Osteoblast (primary cell): ENCODE data around the gene OAF. TPM values are rescaled to one million over a fixed set of nuclear protein-coding genes. Genes with fewer than 3 reads are reported as not detected.

ENCODE experiments used
- DNase-seq: peaks from one replicate; pipeline ENCODE4 v3.0.0; 2011; ENCODE audit warnings: low spot score, mixed read lengths; ENCODE audit not compliant: insufficient read length; ENCODE audit errors: missing footprints
- H2AFZ ChIP-seq: 2 replicates; pipeline ENCODE4 v1.6.0; 2011; ENCODE audit warnings: mild to moderate bottlenecking, low read length
- H3K27ac ChIP-seq: 2 replicates; pipeline ENCODE4 v1.5.1; 2011; ENCODE audit warnings: mild to moderate bottlenecking, low read depth, low read length, moderate library complexity
- H3K27me3 ChIP-seq: 2 replicates; pipeline ENCODE4 v1.6.0; 2012; ENCODE audit warnings: mild to moderate bottlenecking, control low read depth, inconsistent platforms, low read length, moderate library complexity; ENCODE audit not compliant: insufficient read depth
- H3K36me3 ChIP-seq: 2 replicates; pipeline ENCODE4 v1.5.1; 2011; ENCODE audit warnings: mild to moderate bottlenecking, low read length, control low read depth, moderate library complexity; ENCODE audit not compliant: insufficient read depth
- H3K4me1 ChIP-seq: 2 replicates; pipeline ENCODE4 v1.5.1; 2011; ENCODE audit warnings: mild to moderate bottlenecking, low read length, control low read depth, moderate library complexity; ENCODE audit not compliant: insufficient read depth
- H3K4me2 ChIP-seq: 2 replicates; pipeline ENCODE4 v1.6.0; 2011; ENCODE audit warnings: mild to moderate bottlenecking, low read length; ENCODE audit not compliant: insufficient read depth
- H3K4me3 ChIP-seq: fragments of 200-600 bp; sonication (generic); 3 replicates; pipeline ENCODE4 v1.5.1; 2012; ENCODE audit warnings: mild to moderate bottlenecking, low read length, inconsistent platforms; ENCODE audit not compliant: insufficient read depth
- H3K79me2 ChIP-seq: 2 replicates; pipeline ENCODE4 v1.6.0; 2012; ENCODE audit warnings: mild to moderate bottlenecking, low read length, control low read depth, inconsistent platforms; ENCODE audit not compliant: insufficient read depth
- H3K9me3 ChIP-seq: 2 replicates; pipeline ENCODE4 v1.5.1; 2011; ENCODE audit warnings: low read depth, low read length, control low read depth
- H4K20me1 ChIP-seq: 2 replicates; pipeline ENCODE4 v1.6.0; 2012; ENCODE audit warnings: mild to moderate bottlenecking, low read length, control low read depth; ENCODE audit not compliant: insufficient read depth
- total RNA-seq: library from RNA; depleted of rRNA; stranded (reverse); fragments of >200 nt; gene quantifications from 2 replicates; pipeline ENCODE4 v1.2.3, GENCODE V29; 2012
- TF ChIP-seq, protein P1 (sequence below): IDR thresholded peaks from 2 replicates; pipeline ENCODE4 v1.5.1; 2011; ENCODE audit warnings: mild to moderate bottlenecking, low read depth, low read length, moderate library complexity; ENCODE audit errors: extremely low read depth

OAF gene
- total RNA-seq, 1 donor: 7.2 TPM

DNA sequence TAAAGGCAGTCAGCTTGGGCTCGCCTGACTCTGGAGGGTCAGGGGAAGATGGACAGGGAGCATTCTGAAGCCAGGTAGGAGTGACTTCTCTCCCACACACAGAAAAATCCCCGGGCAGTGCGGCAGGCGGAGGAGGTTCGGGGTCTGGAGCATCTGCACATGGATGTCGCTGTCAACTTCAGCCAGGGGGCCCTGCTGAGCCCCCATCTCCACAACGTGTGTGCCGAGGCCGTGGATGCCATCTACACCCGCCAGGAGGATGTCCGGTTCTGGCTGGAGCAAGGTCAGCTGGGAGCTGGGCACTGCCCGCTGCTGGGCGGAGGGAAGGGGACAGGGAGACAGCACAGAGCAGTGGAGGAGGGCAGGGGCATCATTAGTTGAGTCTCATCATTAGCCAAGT, 15.9 kb downstream of the OAF start:
- no peaks in the 10 kb centered on the region for H3K79me2 ChIP-seq
- no peaks in the 10 kb centered on the region for H3K4me1 ChIP-seq
- H3K9me3 ChIP-seq: no peaks in the 10 kb centered on the region
- H3K27me3 ChIP-seq: peaks cover 2% of the 10 kb centered on the region
- H3K4me3 ChIP-seq: no peak overlapping the region
- no peak overlapping the region for H3K4me2 ChIP-seq
- H3K36me3 ChIP-seq: no peaks in the 10 kb centered on the region
- H2AFZ ChIP-seq: no peak overlapping the region
- TF ChIP-seq, protein P1, sequence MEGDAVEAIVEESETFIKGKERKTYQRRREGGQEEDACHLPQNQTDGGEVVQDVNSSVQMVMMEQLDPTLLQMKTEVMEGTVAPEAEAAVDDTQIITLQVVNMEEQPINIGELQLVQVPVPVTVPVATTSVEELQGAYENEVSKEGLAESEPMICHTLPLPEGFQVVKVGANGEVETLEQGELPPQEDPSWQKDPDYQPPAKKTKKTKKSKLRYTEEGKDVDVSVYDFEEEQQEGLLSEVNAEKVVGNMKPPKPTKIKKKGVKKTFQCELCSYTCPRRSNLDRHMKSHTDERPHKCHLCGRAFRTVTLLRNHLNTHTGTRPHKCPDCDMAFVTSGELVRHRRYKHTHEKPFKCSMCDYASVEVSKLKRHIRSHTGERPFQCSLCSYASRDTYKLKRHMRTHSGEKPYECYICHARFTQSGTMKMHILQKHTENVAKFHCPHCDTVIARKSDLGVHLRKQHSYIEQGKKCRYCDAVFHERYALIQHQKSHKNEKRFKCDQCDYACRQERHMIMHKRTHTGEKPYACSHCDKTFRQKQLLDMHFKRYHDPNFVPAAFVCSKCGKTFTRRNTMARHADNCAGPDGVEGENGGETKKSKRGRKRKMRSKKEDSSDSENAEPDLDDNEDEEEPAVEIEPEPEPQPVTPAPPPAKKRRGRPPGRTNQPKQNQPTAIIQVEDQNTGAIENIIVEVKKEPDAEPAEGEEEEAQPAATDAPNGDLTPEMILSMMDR: no peak
- H4K20me1 ChIP-seq: peaks cover 9% of the 10 kb centered on the region
- DNase-seq: no peak
- no peak overlapping the region for H3K27ac ChIP-seq

DNA sequence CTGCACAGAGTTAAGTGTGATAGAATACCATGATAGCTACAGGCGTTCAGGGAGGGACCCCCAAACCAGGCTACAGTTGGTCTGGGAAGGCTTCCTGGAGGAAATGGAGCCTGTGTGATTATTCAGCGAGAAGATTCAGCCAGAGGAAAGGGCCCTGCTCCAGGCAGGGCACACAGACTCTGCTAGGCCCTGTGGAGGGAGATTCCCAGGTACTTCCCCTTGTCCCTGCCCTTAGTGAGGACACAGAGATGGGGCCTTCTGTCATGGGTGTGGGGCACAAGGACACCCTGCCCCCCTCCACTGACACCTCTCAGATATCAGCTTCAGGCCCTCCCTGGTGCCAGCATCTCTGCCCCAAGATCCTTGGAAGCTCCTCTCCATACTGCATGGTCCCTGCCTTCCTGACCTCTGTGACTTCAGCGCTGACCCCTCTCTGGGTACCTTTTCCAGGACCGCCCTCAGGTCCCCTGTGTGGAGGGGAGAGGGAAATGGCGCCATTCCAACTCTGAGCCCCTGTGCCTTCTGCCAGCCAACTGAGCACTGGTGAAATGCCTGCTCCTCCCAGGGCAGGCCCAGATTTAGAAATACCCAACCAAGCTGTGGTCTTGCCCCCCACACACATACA, 16.5 kb downstream of the OAF start:
- no peaks in the 10 kb centered on the region for H3K79me2 ChIP-seq
- no peak overlapping the region for H3K27ac ChIP-seq
- H3K36me3 ChIP-seq: no peaks in the 10 kb centered on the region
- H3K9me3 ChIP-seq: no peaks in the 10 kb centered on the region
- H3K27me3 ChIP-seq: peaks cover 8% of the 10 kb centered on the region
- H2AFZ ChIP-seq: no peak overlapping the region
- H4K20me1 ChIP-seq: peaks cover 9% of the 10 kb centered on the region
- TF ChIP-seq, protein P1: no peak
- H3K4me2 ChIP-seq: no peak overlapping the region
- DNase-seq: no peak
- H3K4me3 ChIP-seq: no peak overlapping the region
- no peaks in the 10 kb centered on the region for H3K4me1 ChIP-seq

DNA sequence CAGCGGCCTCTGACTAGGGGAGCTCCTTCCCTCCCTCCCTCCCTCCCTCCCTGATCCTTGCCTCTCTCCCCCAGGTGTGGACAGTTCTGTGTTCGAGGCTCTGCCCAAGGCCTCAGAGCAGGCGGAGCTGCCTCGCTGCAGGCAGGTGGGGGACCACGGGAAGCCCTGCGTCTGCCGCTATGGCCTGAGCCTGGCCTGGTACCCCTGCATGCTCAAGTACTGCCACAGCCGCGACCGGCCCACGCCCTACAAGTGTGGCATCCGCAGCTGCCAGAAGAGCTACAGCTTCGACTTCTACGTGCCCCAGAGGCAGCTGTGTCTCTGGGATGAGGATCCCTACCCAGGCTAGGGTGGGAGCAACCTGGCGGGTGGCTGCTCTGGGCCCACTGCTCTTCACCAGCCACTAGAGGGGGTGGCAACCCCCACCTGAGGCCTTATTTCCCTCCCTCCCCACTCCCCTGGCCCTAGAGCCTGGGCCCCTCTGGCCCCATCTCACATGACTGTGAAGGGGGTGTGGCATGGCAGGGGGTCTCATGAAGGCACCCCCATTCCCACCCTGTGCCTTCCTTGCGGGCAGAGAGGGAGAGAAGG, 18.1 kb downstream of the OAF start:
- Histone ChIP-seq H2AFZ (no peak overlapping the region), H3K4me3 (no peak overlapping the region), H3K27me3 (peaks cover 23% of the 10 kb centered on the region), H3K27ac (no peak overlapping the region), H3K4me1 (no peaks in the 10 kb centered on the region), H3K79me2 (no peaks in the 10 kb centered on the region), H3K4me2 (no peak overlapping the region), H4K20me1 (peaks cover 6% of the 10 kb centered on the region), H3K9me3 (peaks cover 6% of the 10 kb centered on the region), H3K36me3 (no peaks in the 10 kb centered on the region)
- DNase-seq: no peak
- TF ChIP-seq, protein P1: no peak

DNA sequence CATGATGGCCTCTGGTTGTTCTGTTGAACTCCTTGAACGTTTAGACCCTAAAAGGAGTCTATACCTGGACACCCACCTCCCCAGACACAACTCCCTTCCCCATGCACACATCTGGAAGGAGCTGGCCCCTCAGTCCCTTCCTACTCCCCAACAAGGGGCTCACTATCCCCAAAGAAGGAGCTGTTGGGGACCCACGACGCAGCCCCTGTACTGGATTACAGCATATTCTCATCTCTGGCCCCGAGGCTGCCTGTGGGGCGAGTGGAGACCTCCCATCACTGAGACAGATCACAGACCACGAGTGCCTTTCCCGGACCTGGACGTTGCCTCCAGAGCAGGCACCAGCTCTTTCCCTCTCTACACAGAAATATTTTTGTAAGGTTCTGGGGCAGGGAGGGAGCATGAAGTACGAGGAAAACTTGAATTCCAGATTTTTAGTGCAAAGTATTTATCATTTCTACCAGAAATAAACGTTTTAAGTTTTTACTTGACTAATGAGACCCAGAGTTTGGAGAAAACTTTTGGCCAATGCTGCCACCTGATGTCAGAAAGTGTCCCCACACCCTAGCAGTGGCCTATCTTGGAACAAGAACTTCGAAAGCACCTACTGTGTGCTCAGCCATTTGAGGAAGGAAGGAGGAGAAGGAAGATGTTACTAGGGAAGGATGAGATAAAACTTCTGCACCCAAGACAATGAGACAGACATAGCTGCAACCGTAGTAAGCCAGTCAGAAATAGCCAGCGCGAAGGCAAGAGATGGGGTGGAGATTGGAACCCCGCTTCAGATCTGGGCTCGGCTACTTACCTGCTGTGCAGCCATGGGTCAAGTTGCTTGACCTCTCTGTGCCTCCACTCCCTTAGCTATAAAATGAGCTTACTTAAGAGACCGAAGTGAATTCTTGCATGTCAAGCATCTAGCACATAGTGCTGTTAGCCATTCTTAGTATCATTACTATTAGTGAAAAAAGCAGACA, 18.9 kb downstream of the OAF start:
- no peak overlapping the region for H3K4me2 ChIP-seq
- H3K27me3 ChIP-seq: peaks cover 32% of the 10 kb centered on the region
- H3K79me2 ChIP-seq: no peaks in the 10 kb centered on the region
- H3K9me3 ChIP-seq: peaks cover 6% of the 10 kb centered on the region
- TF ChIP-seq, protein P1: peak; percentile 75
- peak; percentile 79 for DNase-seq
- H3K4me1 ChIP-seq: no peaks in the 10 kb centered on the region
- no peak overlapping the region for H3K4me3 ChIP-seq
- no peaks in the 10 kb centered on the region for H3K36me3 ChIP-seq
- no peak overlapping the region for H3K27ac ChIP-seq
- peaks cover under 1% of the 10 kb centered on the region for H4K20me1 ChIP-seq
- no peak overlapping the region for H2AFZ ChIP-seq
